IMR-90 (cell line): Measurements from ENCODE around the gene CCDC148. TPM values are rescaled to one million over a fixed set of nuclear protein-coding genes. Genes with fewer than 3 reads are reported as not detected.

Experiments used
- ATAC-seq: fragments of 200-7000 bp; cut with Tn5 transposase; 2 replicates; pipeline ENCODE4 v1.9.1; 2020; ENCODE audit warnings: low read depth, mild to moderate bottlenecking, moderate library complexity
- BruUV-seq: library from RNA; stranded (reverse); fragments of 400-500 nt; replicated peaks from 2 replicates; lab custom pipeline; 2021; lab: Mats Ljungman, UMichigan
- CTCF ChIA-PET: fragments of 300-600 bp; formaldehyde crosslinking; extraction: SDS; loops from one replicate; lab custom pipeline; 2021; ENCODE audit warnings: antibody characterized with exemption; lab: Yijun Ruan, JAX
- POLR2A ChIA-PET: fragments of 300-600 bp; sonication (Branson Sonifier 250); formaldehyde crosslinking; loops from one replicate; lab custom pipeline; 2022; ENCODE audit warnings: antibody characterized with exemption; ENCODE audit not compliant: unreplicated experiment; lab: Charles Lee
- DNase-seq: peaks from one replicate; pipeline ENCODE4 v3.0.0; 2013
- H2AFZ ChIP-seq: replicated peaks from 2 replicates; pipeline ENCODE3; 2013; ENCODE audit warnings: low read length, mild to moderate bottlenecking; ENCODE audit not compliant: poor library complexity
- H2AK5ac ChIP-seq: 2 replicates; pipeline ENCODE4 v1.6.1; 2013; ENCODE audit warnings: low read depth, low read length, inconsistent platforms
- H2AK9ac ChIP-seq: replicated peaks from 2 replicates; pipeline ENCODE3; 2013; ENCODE audit warnings: mild to moderate bottlenecking, low read depth, low read length, moderate library complexity; ENCODE audit not compliant: poor library complexity
- H2BK120ac ChIP-seq: 2 replicates; pipeline ENCODE4 v1.6.1; 2013; ENCODE audit warnings: low read depth, low read length, inconsistent platforms
- H2BK15ac ChIP-seq: 3 replicates; pipeline ENCODE4 v1.6.1; 2013; ENCODE audit warnings: low read depth, low read length, inconsistent platforms
- H2BK20ac ChIP-seq: 2 replicates; pipeline ENCODE4 v1.6.1; 2013; ENCODE audit warnings: low read depth, mild to moderate bottlenecking, inconsistent platforms, low read length, moderate library complexity
- H2BK5ac ChIP-seq: 2 replicates; pipeline ENCODE4 v1.6.1; 2013; ENCODE audit warnings: mild to moderate bottlenecking, low read depth, low read length, inconsistent platforms; ENCODE audit not compliant: poor library complexity, severe bottlenecking
- H3K14ac ChIP-seq: replicated peaks from 2 replicates; pipeline ENCODE4 v1.6.1; 2013; ENCODE audit warnings: low read depth, low read length, inconsistent platforms
- H3K18ac ChIP-seq: 2 replicates; pipeline ENCODE4 v1.6.1; 2013; ENCODE audit warnings: low read depth, low read length, control low read depth
- H3K23ac ChIP-seq: 2 replicates; pipeline ENCODE4 v1.6.1; 2013; ENCODE audit warnings: low read depth, low read length, inconsistent platforms
- H3K27ac ChIP-seq: 2 replicates; pipeline ENCODE4 v1.5.1; 2013; ENCODE audit warnings: mild to moderate bottlenecking, control low read depth, low read length; ENCODE audit not compliant: insufficient read depth
- H3K27me3 ChIP-seq: 2 replicates; pipeline ENCODE4 v1.6.1; 2013; ENCODE audit warnings: low read length; ENCODE audit not compliant: control insufficient read depth, insufficient read depth
- H3K36me3 ChIP-seq: 2 replicates; pipeline ENCODE4 v1.6.1; 2013; ENCODE audit warnings: low read length, mixed read lengths; ENCODE audit not compliant: control insufficient read depth, insufficient read depth
- H3K4ac ChIP-seq: 2 replicates; pipeline ENCODE4 v1.6.1; 2013; ENCODE audit warnings: low read depth, low read length, inconsistent platforms
- H3K4me1 ChIP-seq: 2 replicates; pipeline ENCODE4 v1.6.1; 2013; ENCODE audit warnings: low read length, mixed read lengths; ENCODE audit not compliant: control insufficient read depth, insufficient read depth
- H3K4me2 ChIP-seq: 2 replicates; pipeline ENCODE4 v1.6.1; 2013; ENCODE audit warnings: low read depth, mild to moderate bottlenecking, control low read depth, low read length, moderate library complexity
- H3K4me3 ChIP-seq: 2 replicates; pipeline ENCODE4 v1.5.1; 2013; ENCODE audit warnings: low read depth, mild to moderate bottlenecking, control low read depth, low read length, moderate library complexity; ENCODE audit not compliant: insufficient read depth
- H3K56ac ChIP-seq: 2 replicates; pipeline ENCODE4 v1.6.1; 2013; ENCODE audit warnings: low read length, inconsistent platforms; ENCODE audit not compliant: insufficient read depth; ENCODE audit errors: extremely low read depth
- H3K79me1 ChIP-seq, 2 experiments: 2 replicates each; pipeline ENCODE4 v1.6.1; 2013; ENCODE audit warnings: low read length in 2 of 2, inconsistent platforms in 1 of 2, low read depth in 1 of 2
- H3K9ac ChIP-seq: 2 replicates; pipeline ENCODE4 v1.6.1; 2013; ENCODE audit warnings: low read depth, low read length, control low read depth
- H3K9me1 ChIP-seq: 2 replicates; pipeline ENCODE4 v1.6.1; 2013; ENCODE audit warnings: low read length, inconsistent platforms; ENCODE audit not compliant: insufficient read depth
- H3K9me3 ChIP-seq: 2 replicates; pipeline ENCODE4 v1.6.1; 2013; ENCODE audit warnings: low read length; ENCODE audit not compliant: control insufficient read depth, insufficient read depth
- H4K20me1 ChIP-seq: 2 replicates; pipeline ENCODE4 v1.6.1; 2013; ENCODE audit warnings: low read length, inconsistent platforms; ENCODE audit not compliant: insufficient read depth
- H4K5ac ChIP-seq: 2 replicates; pipeline ENCODE4 v1.6.1; 2013; ENCODE audit warnings: mild to moderate bottlenecking, low read depth, low read length, control low read depth
- H4K8ac ChIP-seq, 2 experiments: 2 replicates each; pipeline ENCODE4 v1.6.1; 2013; ENCODE audit warnings: low read depth in 2 of 2, low read length in 2 of 2, control low read depth in 1 of 2, inconsistent platforms in 1 of 2
- H4K91ac ChIP-seq: 2 replicates; pipeline ENCODE4 v1.6.1; 2013; ENCODE audit warnings: low read depth, low read length, inconsistent platforms; ENCODE audit not compliant: insufficient read depth
- BHLHE40 ChIP-seq: fragments of 150-350 bp; IDR thresholded peaks from 2 replicates; pipeline ENCODE4 v1.6.1; 2016; ENCODE audit warnings: mild to moderate bottlenecking, low read depth, low read length
- CEBPB ChIP-seq: IDR thresholded peaks from 2 replicates; pipeline ENCODE4 v1.6.1; 2012; ENCODE audit warnings: low read depth, low read length, improper control_type of control experiment
- CHD1 ChIP-seq: IDR thresholded peaks from 2 replicates; pipeline ENCODE4 v1.6.1; 2012; ENCODE audit warnings: low read depth, low read length, improper control_type of control experiment
- CTCF ChIP-seq: conservative IDR thresholded peaks from 2 replicates; pipeline ENCODE4 v1.5.1; 2012; ENCODE audit warnings: mild to moderate bottlenecking, low read depth, low read length, improper control_type of control experiment
- ELK1 ChIP-seq: fragments of 150-350 bp; IDR thresholded peaks from 2 replicates; pipeline ENCODE4 v1.6.1; 2016; ENCODE audit warnings: low read depth, mild to moderate bottlenecking, low read length, moderate library complexity, borderline replicate concordance
- FOS ChIP-seq: fragments of 150-350 bp; IDR thresholded peaks from 2 replicates; pipeline ENCODE4 v1.6.1; 2016; ENCODE audit warnings: low read depth, low read length
- MAFK ChIP-seq: IDR thresholded peaks from 2 replicates; pipeline ENCODE4 v1.6.1; 2012; ENCODE audit warnings: low read depth, low read length, improper control_type of control experiment
- MAZ ChIP-seq: IDR thresholded peaks from 2 replicates; pipeline ENCODE4 v1.6.1; 2012; ENCODE audit warnings: low read depth, mild to moderate bottlenecking, low read length, improper control_type of control experiment, moderate library complexity, borderline replicate concordance
- MXI1 ChIP-seq: IDR thresholded peaks from 2 replicates; pipeline ENCODE4 v1.6.1; 2012; ENCODE audit warnings: low read depth, mild to moderate bottlenecking, low read length, moderate library complexity, borderline replicate concordance
- NFE2L2 ChIP-seq: fragments of 150-350 bp; IDR thresholded peaks from 2 replicates; pipeline ENCODE4 v1.6.1; 2016; ENCODE audit warnings: low read depth, mild to moderate bottlenecking, low read length
- POLR2A ChIP-seq: IDR thresholded peaks from 2 replicates; pipeline ENCODE4 v1.6.1; 2012; ENCODE audit warnings: mild to moderate bottlenecking, low read depth, low read length
- RAD21 ChIP-seq: IDR thresholded peaks from 2 replicates; pipeline ENCODE4 v1.6.1; 2012; ENCODE audit warnings: low read length, improper control_type of control experiment
- RCOR1 ChIP-seq: IDR thresholded peaks from 2 replicates; pipeline ENCODE4 v1.6.1; 2012; ENCODE audit warnings: mild to moderate bottlenecking, low read length, improper control_type of control experiment; ENCODE audit not compliant: insufficient replicate concordance
- RFX5 ChIP-seq: IDR thresholded peaks from 2 replicates; pipeline ENCODE4 v1.8.0; 2012; ENCODE audit warnings: low read depth, mild to moderate bottlenecking, low read length, moderate library complexity
- SMC3 ChIP-seq: fragments of 150-350 bp; IDR thresholded peaks from 2 replicates; pipeline ENCODE4 v1.6.1; 2016; ENCODE audit warnings: low read depth, mild to moderate bottlenecking, antibody characterized with exemption, low read length, moderate library complexity
- USF2 ChIP-seq: fragments of 150-350 bp; IDR thresholded peaks from 2 replicates; pipeline ENCODE4 v1.6.1; 2017; ENCODE audit warnings: mild to moderate bottlenecking, antibody characterized with exemption, low read length, low read depth
- WGBS, 2 experiments: methylation state at CpG; one replicate each; pipeline versions ENCODE4 v1.1.5 to v1.1.7; 2013; ENCODE audit warnings: missing lambda C conversion rate in 2 of 2; ENCODE audit not compliant: insufficient read length in 1 of 2; ENCODE audit errors: extremely low coverage in 2 of 2; 5-methylcytosine and 5-hydroxymethylcytosine counted together
- dilution Hi-C: fragments of 300-500 bp; cut with HindIII; formaldehyde crosslinking; loops from one replicate; pipeline ENCODE4 v1.14.3; 2018; ENCODE audit warnings: low sequenced_read_pairs; ENCODE audit not compliant: unreplicated experiment
- in situ Hi-C: fragments of 300-500 bp; cut with MboI; formaldehyde crosslinking; loops from 3 replicates; pipeline ENCODE4 v1.14.3; 2019; ENCODE audit warnings: low sequenced_read_pairs, inconsistent platforms, mixed read lengths
- intact Hi-C: fragments of 100-400 bp; cut with micrococcal nuclease; formaldehyde crosslinking; loops from 2 replicates; pipeline ENCODE4 v1.10.0; 2022
- polyA plus RNA-seq, 3 experiments: library from polyadenylated mRNA; depleted of rRNA; stranded (reverse); fragments of >200 nt; gene quantifications; 2 replicates each; pipeline ENCODE4 v1.2.3, GENCODE V29; 2012; ENCODE audit warnings: low replicate concordance in 1 of 3
- total RNA-seq: library from RNA; depleted of rRNA; stranded (reverse); fragments of >200 nt; gene quantifications from 2 replicates; pipeline ENCODE4 v1.2.3, GENCODE V29; 2012

The CCDC148 gene
- total and polyA plus RNA-seq, 2 of the 4 experiments (the other 2 are of a cell fraction): 0.18 to 0.31 TPM

- no peaks in the 10 kb centered on the region for H3K9me1 ChIP-seq
These were observed 282.1 kb downstream of the CCDC148 start for GRCh38 chr2:158174495-158174894.

More at GRCh38 chr2:158174495-158174894, 282.1 kb downstream of the CCDC148 start:
- Histone ChIP-seq H4K5ac (no peak overlapping the region), H3K14ac (no peak overlapping the region), H3K36me3 (no peaks in the 10 kb centered on the region), H3K18ac (no peak overlapping the region), H3K79me1 (no peaks in the 10 kb centered on the region), H2BK5ac (no peak overlapping the region), H3K4me2 (no peak overlapping the region), H3K9ac (no peak overlapping the region), H4K20me1 (no peaks in the 10 kb centered on the region), H2AK5ac (no peak overlapping the region), H3K4me3 (no peak overlapping the region), H3K27me3 (no peaks in the 10 kb centered on the region), H3K4ac (no peak overlapping the region), H3K4me1 (no peaks in the 10 kb centered on the region), H4K8ac (no peak overlapping the region), H3K9me3 (no peaks in the 10 kb centered on the region), H3K27ac (no peak overlapping the region), H4K91ac (no peak overlapping the region), H3K23ac (no peak overlapping the region), H2BK15ac (no peak overlapping the region), H2AK9ac (no peak overlapping the region), H2BK120ac (no peak overlapping the region), H2BK20ac (no peak overlapping the region), H3K56ac (no peak overlapping the region), H2AFZ (no peak overlapping the region)
- ChIA-PET CTCF (no interaction called here), POLR2A (no interaction called here)
- in situ Hi-C loops (no loop called here), intact Hi-C loops (no loop called here), dilution Hi-C loops (no loop called here)
- ATAC-seq (no peak), DNase-seq (no peak)
- TF ChIP-seq RCOR1 (no peak), CTCF (no peak), MXI1 (no peak), FOS (no peak), BHLHE40 (no peak), CEBPB (no peak), MAZ (no peak), SMC3 (no peak), MAFK (no peak), POLR2A (no peak), RAD21 (no peak), CHD1 (no peak), ELK1 (no peak), NFE2L2 (no peak), USF2 (no peak), RFX5 (no peak)
- no CpG with 5 or more reads among the region's 1 CpG for WGBS, 2 experiments
- BruUV-seq: no TSS peak
